IMR-90 (cell line): ENCODE results near the gene LRRFIP1.

Experiments used
- CEBPB ChIP-seq: IDR thresholded peaks from 2 replicates; pipeline ENCODE4 v1.6.1; 2012; ENCODE audit warnings: low read depth, low read length, improper control_type of control experiment
- CTCF ChIP-seq: conservative IDR thresholded peaks from 2 replicates; pipeline ENCODE4 v1.5.1; 2012; ENCODE audit warnings: mild to moderate bottlenecking, low read depth, low read length, improper control_type of control experiment
- ELK1 ChIP-seq: fragments of 150-350 bp; IDR thresholded peaks from 2 replicates; pipeline ENCODE4 v1.6.1; 2016; ENCODE audit warnings: low read depth, mild to moderate bottlenecking, low read length, moderate library complexity, borderline replicate concordance
- MAFK ChIP-seq: IDR thresholded peaks from 2 replicates; pipeline ENCODE4 v1.6.1; 2012; ENCODE audit warnings: low read depth, low read length, improper control_type of control experiment
- MAZ ChIP-seq: IDR thresholded peaks from 2 replicates; pipeline ENCODE4 v1.6.1; 2012; ENCODE audit warnings: low read depth, mild to moderate bottlenecking, low read length, improper control_type of control experiment, moderate library complexity, borderline replicate concordance
- POLR2A ChIP-seq: IDR thresholded peaks from 2 replicates; pipeline ENCODE4 v1.6.1; 2012; ENCODE audit warnings: mild to moderate bottlenecking, low read depth, low read length
- SMC3 ChIP-seq: fragments of 150-350 bp; IDR thresholded peaks from 2 replicates; pipeline ENCODE4 v1.6.1; 2016; ENCODE audit warnings: low read depth, mild to moderate bottlenecking, antibody characterized with exemption, low read length, moderate library complexity

- no peak for TF ChIP-seq CTCF
- no peak for TF ChIP-seq POLR2A
- TF ChIP-seq SMC3 = no peak
- TF ChIP-seq MAFK = no peak
- no peak for TF ChIP-seq ELK1
- no peak for TF ChIP-seq MAZ
- TF ChIP-seq CEBPB = no peak
These were observed 85.3 kb downstream of the LRRFIP1 start for GRCh38 chr2:237712477-237713377.
